ENCODE results near the gene BRD3.
"Not testable (repeated sequence)": the region's sequence is repeated elsewhere in the genome, so short reads cannot be mapped to it uniquely, and the experiment has no call there.

Gene BRD3

GRCh38 chr9:134067904-134068743, at the start of gene BRD3:
Gene BRD3 (minus strand): TSS chr9:134068026. CDS start chr9:134053477, 14,549 bp downstream.
- DNase-seq (ENCODE audit: low read depth) = peak; percentile 84
- TF ChIP-seq, protein P1, sequence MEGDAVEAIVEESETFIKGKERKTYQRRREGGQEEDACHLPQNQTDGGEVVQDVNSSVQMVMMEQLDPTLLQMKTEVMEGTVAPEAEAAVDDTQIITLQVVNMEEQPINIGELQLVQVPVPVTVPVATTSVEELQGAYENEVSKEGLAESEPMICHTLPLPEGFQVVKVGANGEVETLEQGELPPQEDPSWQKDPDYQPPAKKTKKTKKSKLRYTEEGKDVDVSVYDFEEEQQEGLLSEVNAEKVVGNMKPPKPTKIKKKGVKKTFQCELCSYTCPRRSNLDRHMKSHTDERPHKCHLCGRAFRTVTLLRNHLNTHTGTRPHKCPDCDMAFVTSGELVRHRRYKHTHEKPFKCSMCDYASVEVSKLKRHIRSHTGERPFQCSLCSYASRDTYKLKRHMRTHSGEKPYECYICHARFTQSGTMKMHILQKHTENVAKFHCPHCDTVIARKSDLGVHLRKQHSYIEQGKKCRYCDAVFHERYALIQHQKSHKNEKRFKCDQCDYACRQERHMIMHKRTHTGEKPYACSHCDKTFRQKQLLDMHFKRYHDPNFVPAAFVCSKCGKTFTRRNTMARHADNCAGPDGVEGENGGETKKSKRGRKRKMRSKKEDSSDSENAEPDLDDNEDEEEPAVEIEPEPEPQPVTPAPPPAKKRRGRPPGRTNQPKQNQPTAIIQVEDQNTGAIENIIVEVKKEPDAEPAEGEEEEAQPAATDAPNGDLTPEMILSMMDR (conservative IDR thresholded peaks at IDR 0.05; ENCODE audit: low read length) = no peak
- H3K4me3 ChIP-seq (ENCODE audit: low read length) = peak within 1 kb of the TSS; percentile 80

- no peak overlapping the region for H3K4me3 ChIP-seq (ENCODE audit: low read length)
- DNase-seq (ENCODE audit: low read depth) = no peak
- TF ChIP-seq, protein P1 (conservative IDR thresholded peaks at IDR 0.05; ENCODE audit: low read length) = no peak
Observed at GRCh38 chr9:134112561-134112960, 44.7 kb upstream of the BRD3 start.

DNA sequence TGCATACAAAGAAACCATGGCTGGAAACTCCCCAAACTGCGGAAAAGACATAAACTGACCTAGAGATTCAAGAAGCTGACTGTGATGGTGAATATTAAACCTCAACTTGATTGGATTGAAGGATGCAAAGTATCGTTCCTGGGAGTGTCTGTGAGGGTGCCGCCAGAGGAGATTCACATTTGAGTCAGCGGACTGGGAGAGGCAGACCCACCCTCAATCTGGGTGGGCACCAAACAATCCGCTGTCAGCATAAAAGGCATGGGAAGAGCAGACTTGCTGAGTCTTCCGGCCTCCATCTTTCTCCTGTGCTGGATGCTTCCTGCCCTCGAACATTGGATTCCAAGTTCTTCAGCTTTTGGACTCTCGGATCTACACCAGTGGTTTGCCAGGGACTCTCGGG, 43.2 kb upstream of the BRD3 start:
- no peak overlapping the region for H3K4me3 ChIP-seq (ENCODE audit: low read length)
- TF ChIP-seq, protein P1 (conservative IDR thresholded peaks at IDR 0.05; ENCODE audit: low read length) = no peak
- DNase-seq (ENCODE audit: low read depth) = no peak

- H3K4me3 ChIP-seq (ENCODE audit: low read length) = no peak overlapping the region
- DNase-seq (ENCODE audit: low read depth) = no peak
- TF ChIP-seq, protein P1 (conservative IDR thresholded peaks at IDR 0.05; ENCODE audit: low read length) = no peak
Observed at GRCh38 chr9:134103391-134103998, 35.7 kb upstream of the BRD3 start.

DNA sequence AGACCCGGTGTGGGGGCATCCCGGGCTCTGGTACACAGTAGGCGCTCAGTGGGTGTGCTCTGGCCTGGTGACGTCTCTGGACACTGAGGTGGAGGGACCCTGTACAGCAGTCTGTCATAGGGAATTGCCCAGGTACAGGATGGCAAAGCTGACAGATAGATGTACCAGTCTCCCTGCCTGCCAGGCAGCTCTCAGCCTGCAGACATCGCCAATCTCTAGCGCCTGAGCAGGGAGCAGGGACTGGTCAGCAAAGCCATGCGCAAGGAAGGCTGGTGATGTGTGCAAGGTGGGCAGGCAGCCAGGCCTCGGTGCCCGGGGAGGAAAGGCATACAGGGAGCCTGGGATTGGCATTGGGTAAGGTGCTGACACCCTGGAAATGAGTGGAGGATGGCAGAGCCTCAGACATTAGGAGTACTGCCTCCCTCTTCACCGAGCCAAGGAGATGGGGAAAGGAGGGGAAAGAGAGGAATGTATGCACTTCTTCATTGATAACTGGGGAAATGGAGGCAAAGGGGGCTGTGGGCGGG, 33.9 kb upstream of the BRD3 start:
- TF ChIP-seq, protein P1 (conservative IDR thresholded peaks at IDR 0.05; ENCODE audit: low read length) = no peak
- no peak overlapping the region for H3K4me3 ChIP-seq (ENCODE audit: low read length)
- DNase-seq (ENCODE audit: low read depth) = no peak

DNA sequence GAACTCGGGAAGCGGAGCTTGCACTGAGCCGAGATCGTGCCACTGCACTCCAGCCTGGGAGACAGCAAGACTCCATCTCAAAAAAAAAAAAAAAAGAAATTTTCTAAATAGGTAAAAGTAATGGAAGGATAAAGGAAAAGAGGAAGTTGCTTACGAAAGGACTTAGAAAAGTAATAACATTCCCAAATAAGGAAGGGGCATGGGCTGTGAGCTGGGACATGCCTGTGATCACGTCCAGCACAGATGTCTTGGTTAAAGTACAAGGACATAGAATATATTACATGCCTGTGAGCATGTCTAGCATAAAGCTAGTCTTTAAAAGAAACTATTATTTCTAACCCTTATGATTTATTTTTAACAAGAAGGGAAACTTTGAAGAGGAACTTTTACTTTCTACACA, 33.3 kb upstream of the BRD3 start:
- not testable (repeated sequence) for H3K4me3 ChIP-seq (ENCODE audit: low read length)
- DNase-seq (ENCODE audit: low read depth) = peak; percentile 13

- TF ChIP-seq, protein P1 (conservative IDR thresholded peaks at IDR 0.05; ENCODE audit: low read length) = no peak
- no peak for DNase-seq (ENCODE audit: low read depth)
- no peak overlapping the region for H3K4me3 ChIP-seq (ENCODE audit: low read length)
Observed at GRCh38 chr9:134100040-134100439, 32.2 kb upstream of the BRD3 start.

Data from AG10803 (cell line).